A673 (cell line): ENCODE measurements around the gene ERC1. TPM values are rescaled to one million over a fixed set of nuclear protein-coding genes. Genes with fewer than 3 reads are reported as not detected.
A peak's percentile ranks its signal among the peaks of the same experiment; 100 is the strongest.
"Not testable (repeated sequence)": the region's sequence is repeated elsewhere in the genome, so short reads cannot be mapped to it uniquely, and the experiment has no call there.

Experiments
- BruUV-seq: library from RNA; stranded (reverse); fragments of 400-500 nt; replicated peaks from 2 replicates; lab custom pipeline; 2021; lab: Mats Ljungman, UMichigan
- CTCF ChIA-PET: fragments of 300-600 bp; sonication (Branson Sonifier 250); formaldehyde crosslinking; loops from one replicate; lab custom pipeline; 2022; ENCODE audit warnings: antibody characterized with exemption; lab: Charles Lee
- POLR2A ChIA-PET: fragments of 300-600 bp; sonication (Branson Sonifier 250); formaldehyde crosslinking; loops from one replicate; lab custom pipeline; 2022; ENCODE audit warnings: antibody characterized with exemption; ENCODE audit not compliant: low non-redundant PET; lab: Charles Lee
- DNase-seq: peaks from one replicate; pipeline ENCODE4 v3.0.0-alpha.2; 2015; ENCODE audit warnings: low spot score
- H3K27ac ChIP-seq: fragments of 200-600 bp; sonication (generic); 2 replicates; pipeline ENCODE4 v1.5.1; 2016; ENCODE audit warnings: mixed run types, low read depth, mild to moderate bottlenecking, mixed read lengths, antibody characterized with exemption, low read length; ENCODE audit not compliant: poor library complexity, severe bottlenecking
- H3K27me3 ChIP-seq: fragments of 200-600 bp; sonication (generic); replicated peaks from 2 replicates; pipeline ENCODE4 v1.6.1; 2017; ENCODE audit warnings: mixed run types, low read depth, mild to moderate bottlenecking, mixed read lengths, antibody characterized with exemption, low read length; ENCODE audit not compliant: insufficient read depth, poor library complexity
- H3K36me3 ChIP-seq: fragments of 200-600 bp; sonication (generic); 2 replicates; pipeline ENCODE4 v1.6.1; 2016; ENCODE audit warnings: mixed run types, mild to moderate bottlenecking, mixed read lengths, antibody characterized with exemption, low read length; ENCODE audit not compliant: insufficient read depth, poor library complexity, severe bottlenecking
- H3K4me1 ChIP-seq: fragments of 200-600 bp; sonication (generic); 2 replicates; pipeline ENCODE4 v1.6.1; 2017; ENCODE audit warnings: mixed run types, mild to moderate bottlenecking, mixed read lengths, antibody characterized with exemption, low read length; ENCODE audit not compliant: insufficient read depth, poor library complexity, severe bottlenecking
- H3K4me3 ChIP-seq: fragments of 200-600 bp; sonication (generic); 2 replicates; pipeline ENCODE4 v1.5.1; 2016; ENCODE audit warnings: low read depth, mixed run types, mild to moderate bottlenecking, mixed read lengths, low read length; ENCODE audit not compliant: poor library complexity, severe bottlenecking
- H3K9me3 ChIP-seq: fragments of 200-600 bp; sonication (generic); 2 replicates; pipeline ENCODE4 v1.6.1; 2016; ENCODE audit warnings: mixed run types, low read depth, mild to moderate bottlenecking, mixed read lengths, antibody characterized with exemption, low read length; ENCODE audit not compliant: poor library complexity, severe bottlenecking
- EZH2 ChIP-seq: fragments of 200-600 bp; sonication (generic); IDR thresholded peaks from 2 replicates; pipeline ENCODE4 v1.6.1; 2017; ENCODE audit warnings: borderline replicate concordance, low read depth, mild to moderate bottlenecking, mixed read lengths, antibody characterized with exemption, low read length; ENCODE audit not compliant: poor library complexity, severe bottlenecking
- intact Hi-C: fragments of 100-400 bp; cut with micrococcal nuclease; formaldehyde crosslinking; loops from one replicate; pipeline ENCODE4 v1.10.0; 2022; ENCODE audit not compliant: unreplicated experiment
- total RNA-seq: library from RNA; stranded (reverse); gene quantifications from 2 replicates; pipeline ENCODE4 v1.2.3, GENCODE V29; 2021
- TF ChIP-seq, protein P1 (sequence below): fragments of 300-800, 200-600 bp; sonication (generic); conservative IDR thresholded peaks from 2 replicates; pipeline ENCODE4 v1.5.1; 2017; ENCODE audit warnings: low read depth, mild to moderate bottlenecking, antibody characterized with exemption, low read length, moderate library complexity, mixed read lengths

The ERC1 gene
- total RNA-seq, 1 experiment from 2014 or later: 60.7 TPM

DNA sequence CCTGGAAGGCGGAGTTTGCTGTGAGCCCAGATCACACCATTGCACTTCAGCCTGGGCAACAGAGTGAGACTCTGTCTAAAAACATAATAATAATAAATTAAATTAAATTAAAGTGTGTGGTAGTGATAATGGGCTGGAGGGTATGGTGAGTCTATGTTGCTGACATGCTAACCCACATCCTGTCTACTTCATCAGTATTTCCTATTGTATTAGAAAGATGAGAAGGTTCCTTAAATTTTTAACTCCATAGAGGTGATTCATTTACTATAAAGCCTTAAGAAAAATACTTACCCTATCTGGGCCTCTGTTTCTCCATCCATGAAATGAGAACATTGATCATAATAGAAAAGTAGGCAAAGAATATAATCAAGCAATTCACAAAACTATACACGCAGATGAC lies 322.9 kb downstream of the ERC1 start:
- no peak for DNase-seq
- intact Hi-C loops: no loop called here
- TF ChIP-seq, protein P1, sequence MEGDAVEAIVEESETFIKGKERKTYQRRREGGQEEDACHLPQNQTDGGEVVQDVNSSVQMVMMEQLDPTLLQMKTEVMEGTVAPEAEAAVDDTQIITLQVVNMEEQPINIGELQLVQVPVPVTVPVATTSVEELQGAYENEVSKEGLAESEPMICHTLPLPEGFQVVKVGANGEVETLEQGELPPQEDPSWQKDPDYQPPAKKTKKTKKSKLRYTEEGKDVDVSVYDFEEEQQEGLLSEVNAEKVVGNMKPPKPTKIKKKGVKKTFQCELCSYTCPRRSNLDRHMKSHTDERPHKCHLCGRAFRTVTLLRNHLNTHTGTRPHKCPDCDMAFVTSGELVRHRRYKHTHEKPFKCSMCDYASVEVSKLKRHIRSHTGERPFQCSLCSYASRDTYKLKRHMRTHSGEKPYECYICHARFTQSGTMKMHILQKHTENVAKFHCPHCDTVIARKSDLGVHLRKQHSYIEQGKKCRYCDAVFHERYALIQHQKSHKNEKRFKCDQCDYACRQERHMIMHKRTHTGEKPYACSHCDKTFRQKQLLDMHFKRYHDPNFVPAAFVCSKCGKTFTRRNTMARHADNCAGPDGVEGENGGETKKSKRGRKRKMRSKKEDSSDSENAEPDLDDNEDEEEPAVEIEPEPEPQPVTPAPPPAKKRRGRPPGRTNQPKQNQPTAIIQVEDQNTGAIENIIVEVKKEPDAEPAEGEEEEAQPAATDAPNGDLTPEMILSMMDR: no peak
- TF ChIP-seq EZH2: no peak
- no peak overlapping the region for H3K4me3 ChIP-seq
- CTCF ChIA-PET: no interaction called here
- BruUV-seq: no TSS peak
- POLR2A ChIA-PET: no interaction called here
- H3K9me3 ChIP-seq: no peaks in the 10 kb centered on the region
- no peaks in the 10 kb centered on the region for H3K36me3 ChIP-seq
- H3K4me1 ChIP-seq: peaks cover 14% of the 10 kb centered on the region
- H3K27ac ChIP-seq: no peak overlapping the region
- H3K27me3 ChIP-seq: no peaks in the 10 kb centered on the region

DNA sequence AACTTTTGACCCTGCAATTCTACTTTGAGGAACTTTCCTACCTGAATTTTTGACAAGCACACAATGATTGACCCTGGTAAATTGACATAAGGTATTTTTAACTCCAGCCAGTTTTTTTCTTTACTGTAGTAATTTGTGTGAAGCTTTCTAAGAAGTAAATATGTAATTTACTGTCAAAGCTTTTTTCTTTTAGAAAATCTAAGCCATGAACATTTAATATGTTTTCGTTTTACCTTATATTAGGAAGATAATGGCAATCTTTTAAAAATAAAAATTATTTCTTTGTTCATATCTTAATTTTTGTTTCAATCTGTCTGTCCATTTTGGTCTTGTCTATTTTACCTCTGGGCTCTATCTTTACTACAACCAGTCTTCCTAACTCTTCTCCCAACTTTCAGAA lies 323.5 kb downstream of the ERC1 start:
- no peak overlapping the region for H3K27ac ChIP-seq
- intact Hi-C loops: no loop called here
- DNase-seq: no peak
- H3K9me3 ChIP-seq: no peaks in the 10 kb centered on the region
- peaks cover 20% of the 10 kb centered on the region for H3K4me1 ChIP-seq
- CTCF ChIA-PET: no interaction called here
- no peaks in the 10 kb centered on the region for H3K27me3 ChIP-seq
- H3K36me3 ChIP-seq: no peaks in the 10 kb centered on the region
- POLR2A ChIA-PET: no interaction called here
- BruUV-seq: no TSS peak
- TF ChIP-seq, protein P1: no peak
- no peak for TF ChIP-seq EZH2
- H3K4me3 ChIP-seq: no peak overlapping the region

DNA sequence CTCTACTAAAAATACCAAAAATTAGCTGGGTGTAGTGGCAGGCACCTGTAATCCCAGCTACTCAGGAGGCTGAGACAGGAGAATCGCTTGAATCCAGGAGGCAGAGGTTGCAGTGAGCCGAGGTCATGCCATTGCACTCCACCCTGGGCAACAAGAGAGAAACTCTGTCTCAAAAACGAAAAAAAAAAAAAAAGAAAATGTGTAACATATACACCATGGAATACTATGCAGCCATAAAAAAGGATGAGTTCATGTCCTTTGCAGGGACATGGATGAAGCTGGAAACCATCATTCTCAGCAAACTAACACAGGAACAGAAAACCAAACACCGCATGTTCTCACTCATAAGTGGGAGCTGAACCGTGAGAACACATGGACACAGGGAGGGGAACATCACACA lies 326.0 kb downstream of the ERC1 start:
- intact Hi-C loops, H3K9me3 ChIP-seq, DNase-seq, POLR2A ChIA-PET, H3K27me3 ChIP-seq, H3K4me3 ChIP-seq, H3K27ac ChIP-seq, CTCF ChIA-PET, BruUV-seq, H3K36me3 ChIP-seq: not testable (repeated sequence)
- H3K4me1 ChIP-seq: peaks cover 21% of the 10 kb centered on the region

DNA sequence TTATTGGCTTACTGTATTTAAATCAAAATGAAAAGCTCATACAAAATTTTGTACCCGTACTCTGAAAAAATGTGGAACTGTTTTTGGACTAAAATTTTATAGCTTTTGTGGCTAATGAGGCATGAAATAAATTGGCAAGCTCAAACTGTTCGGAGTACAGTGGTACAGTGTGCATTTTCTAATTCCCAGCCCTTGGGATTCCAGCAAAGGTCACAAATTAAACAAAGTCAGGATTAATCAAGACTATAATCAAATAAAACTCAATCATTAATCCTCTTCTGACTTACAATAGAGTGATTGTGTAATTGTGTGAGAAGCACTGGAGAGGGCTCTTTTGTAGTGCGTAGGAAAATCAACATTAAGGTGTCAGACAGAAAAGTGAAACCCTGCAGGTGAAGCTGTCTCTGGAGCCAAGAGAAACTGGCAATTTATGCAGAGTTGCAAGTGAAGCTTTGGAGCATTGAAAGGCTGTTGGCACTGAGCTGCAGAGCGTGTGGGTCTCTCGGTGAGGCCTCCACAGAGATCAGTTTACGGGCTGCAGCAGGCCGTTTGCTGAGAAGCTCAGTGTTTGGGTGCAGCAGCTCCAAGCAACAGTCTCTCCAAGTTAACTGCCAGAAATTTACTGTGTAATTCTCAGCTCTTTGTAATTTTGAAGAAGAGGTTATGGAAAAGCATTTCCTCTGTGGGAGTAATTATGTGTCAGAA lies 327.5 kb downstream of the ERC1 start:
- Histone ChIP-seq H3K27me3 (no peaks in the 10 kb centered on the region), H3K4me1 (peaks cover 21% of the 10 kb centered on the region), H3K9me3 (no peaks in the 10 kb centered on the region), H3K36me3 (no peaks in the 10 kb centered on the region), H3K27ac (peak overlapping the region; percentile 2), H3K4me3 (peak overlapping the region; percentile 13)
- ChIA-PET CTCF (interaction anchor here (0.7 kb wide), 1 partner anchor 200 kb away, joined by 3 read pairs; no protein-coding TSS in a partner anchor), POLR2A (no interaction called here)
- no TSS peak for BruUV-seq
- DNase-seq: peak; percentile 58
- intact Hi-C loops: no loop called here
- TF ChIP-seq EZH2: no peak
- TF ChIP-seq, protein P1: no peak
